A549 (cell line): Measurements from ENCODE around the gene ELFN1. TPM values are rescaled to one million over a fixed set of nuclear protein-coding genes. Genes with fewer than 3 reads are reported as not detected.

Experiments used
- ATAC-seq, 2 experiments: fragments of 200-7000 bp in 1 of 2; fragments of >200 bp in 1 of 2; cut with Nextera tagmentation in 1 of 2; cut with Tn5 transposase in 1 of 2; 3 replicates each; pipeline versions ENCODE4 v1.8.0 to v1.9.1; 2018 to 2020; ENCODE audit warnings: mild to moderate bottlenecking in 1 of 2, moderate library complexity in 1 of 2
- CTCF ChIA-PET: fragments of 300-600 bp; sonication (Branson Sonifier 250); formaldehyde crosslinking; extraction: SDS; loops from one replicate; lab custom pipeline; 2021; ENCODE audit warnings: antibody characterized with exemption, inconsistent platforms; lab: Yijun Ruan, JAX
- POLR2A ChIA-PET: fragments of 350-600 bp; formaldehyde crosslinking; extraction: SDS; loops from one replicate; lab custom pipeline; 2021; ENCODE audit warnings: antibody characterized with exemption, inconsistent platforms; lab: Yijun Ruan, JAX
- DNase-seq, 2 experiments: peaks; one replicate each; pipeline versions ENCODE4 v3.0.0 to v3.0.0-alpha.2; 2011 to 2016; ENCODE audit warnings: low read depth in 1 of 2, low spot score in 1 of 2
- FAIRE-seq: peaks from 2 replicates; lab custom pipeline; 2011; peaks lifted over from hg19 to GRCh38; lab: Jason Lieb, UNC
- H3K27ac ChIP-seq, 2 experiments: fragments of >200 bp; sonication (Bioruptor Twin); formaldehyde crosslinking; 3 replicates each; pipeline ENCODE4 v1.5.1; 2016 to 2017
- H3K4me1 ChIP-seq: fragments of >200 bp; sonication (Bioruptor Twin); formaldehyde crosslinking; 3 replicates; pipeline ENCODE4 v1.6.1; 2016
- H3K4me2 ChIP-seq: fragments of >200 bp; sonication (Bioruptor Twin); formaldehyde crosslinking; 3 replicates; pipeline ENCODE4 v1.6.1; 2016
- H3K4me3 ChIP-seq: fragments of >200 bp; sonication (Bioruptor Twin); formaldehyde crosslinking; 3 replicates; pipeline ENCODE4 v1.5.1; 2016
- H3K9me3 ChIP-seq: fragments of >200 bp; sonication (Bioruptor Twin); formaldehyde crosslinking; 3 replicates; pipeline ENCODE4 v1.6.1; 2016
- BHLHE40 ChIP-seq: IDR thresholded peaks from 2 replicates; pipeline ENCODE4 v1.6.1; 2012; ENCODE audit warnings: low read depth, low read length, inconsistent platforms
- CBX8 ChIP-seq: fragments of 200-600 bp; sonication (generic); IDR thresholded peaks from 2 replicates; pipeline ENCODE4 v1.6.1; 2016
- CEBPB ChIP-seq, 2 experiments: fragments of >200 bp in 1 of 2; sonication (Bioruptor Twin) in 1 of 2; formaldehyde crosslinking in 1 of 2; IDR thresholded peaks; 2 replicates each; pipeline ENCODE4 v1.6.1; 2012 to 2016
- CHD4 ChIP-seq: fragments of 200-600 bp; sonication (generic); IDR thresholded peaks from 2 replicates; pipeline ENCODE4 v1.6.1; 2016; ENCODE audit warnings: antibody characterized with exemption, mild to moderate bottlenecking, borderline replicate concordance
- EP300 ChIP-seq, 2 experiments: fragments of >200 bp; sonication (Bioruptor Twin); formaldehyde crosslinking; IDR thresholded peaks; 2 replicates in 1 of 2; 3 replicates in 1 of 2; pipeline ENCODE4 v1.6.1; 2016 to 2017
- FOSL2 ChIP-seq, 2 experiments: fragments of 450-650 bp in 1 of 2; fragments of >200 bp in 1 of 2; sonication (Bioruptor Twin) in 1 of 2; formaldehyde crosslinking; IDR thresholded peaks; 2 replicates each; pipeline versions ENCODE4 v1.5.0 to v1.6.1; 2016 to 2020; ENCODE audit warnings: mild to moderate bottlenecking in 1 of 2, moderate library complexity in 1 of 2
- HDAC2 ChIP-seq: fragments of 200-600 bp; sonication (generic); IDR thresholded peaks from 2 replicates; pipeline ENCODE4 v1.6.1; 2016
- HEYL ChIP-seq: fragments of 250-450 bp; sonication (Bioruptor Pico); IDR thresholded peaks from 2 replicates; pipeline ENCODE4 v1.8.0; 2021; ENCODE audit warnings: mild to moderate bottlenecking, moderate library complexity
- HMGXB4 ChIP-seq: fragments of 250-450 bp; sonication (Bioruptor Pico); IDR thresholded peaks from 2 replicates; pipeline ENCODE4 v1.5.0; 2021; ENCODE audit warnings: mild to moderate bottlenecking, moderate library complexity, borderline replicate concordance
- HOXA7 ChIP-seq: fragments of 250-450 bp; sonication (Bioruptor Pico); IDR thresholded peaks from 2 replicates; pipeline ENCODE4 v1.5.0; 2020; ENCODE audit warnings: mild to moderate bottlenecking, moderate library complexity
- HOXB5 ChIP-seq: fragments of 250-450 bp; sonication (Bioruptor Pico); IDR thresholded peaks from 2 replicates; pipeline ENCODE4 v1.5.0; 2020; ENCODE audit warnings: mild to moderate bottlenecking, moderate library complexity
- MAZ ChIP-seq: fragments of 150-350 bp; IDR thresholded peaks from 2 replicates; pipeline ENCODE4 v1.6.1; 2014; ENCODE audit warnings: antibody characterized with exemption, low read depth, low read length, borderline replicate concordance
- PHF8 ChIP-seq: fragments of 200-600 bp; sonication (generic); IDR thresholded peaks from 2 replicates; pipeline ENCODE4 v1.6.1; 2016; ENCODE audit warnings: low read depth, mild to moderate bottlenecking, antibody characterized with exemption, moderate library complexity, borderline replicate concordance
- REST ChIP-seq: fragments of 200-600 bp; sonication (generic); IDR thresholded peaks from 2 replicates; pipeline ENCODE4 v1.6.1; 2016; ENCODE audit warnings: antibody characterized with exemption, mild to moderate bottlenecking, moderate library complexity
- RFX5 ChIP-seq: fragments of 450-650 bp; IDR thresholded peaks from 2 replicates; pipeline ENCODE4 v1.7.1; 2014; ENCODE audit warnings: antibody characterized with exemption, mild to moderate bottlenecking, moderate library complexity
- RNF2 ChIP-seq: fragments of 200-600 bp; sonication (generic); IDR thresholded peaks from 2 replicates; pipeline ENCODE4 v1.6.1; 2016; ENCODE audit warnings: low read depth, mild to moderate bottlenecking, antibody characterized with exemption, moderate library complexity, borderline replicate concordance
- TFCP2L1 ChIP-seq: fragments of 250-450 bp; sonication (Bioruptor Pico); IDR thresholded peaks from 2 replicates; pipeline ENCODE4 v1.5.0; 2021; ENCODE audit warnings: mild to moderate bottlenecking
- TP53 ChIP-seq: fragments of 250-450 bp; sonication (Bioruptor Pico); IDR thresholded peaks from 2 replicates; pipeline ENCODE4 v1.5.0; 2021; ENCODE audit warnings: mild to moderate bottlenecking, moderate library complexity
- ZFP36 ChIP-seq: fragments of 450-650 bp; IDR thresholded peaks from 2 replicates; pipeline ENCODE4 v1.6.1; 2014; ENCODE audit warnings: borderline replicate concordance; ENCODE audit not compliant: partially characterized antibody
- WGBS: methylation state at CpG from one replicate; pipeline ENCODE4 v1.1.6; 2017; ENCODE audit errors: missing lambda C conversion rate; 5-methylcytosine and 5-hydroxymethylcytosine counted together
- polyA plus RNA-seq, 4 experiments: library from polyadenylated mRNA; depleted of rRNA in 3 of 4; stranded (reverse); fragments of >200 nt; fragmentation: RNase III in 1 of 4; extraction: RNeasy Plus Mini Kit Qiagen cat#74134 plus additional on column Dnase treatment in 1 of 4; gene quantifications; 2 replicates in 3 of 4; 3 replicates in 1 of 4; pipeline ENCODE4 v1.2.3, GENCODE V29; 2011 to 2017

The ELFN1 gene
- polyA plus RNA-seq, 2 of the 4 experiments (the other 2 are of a cell fraction): 0.08 to 0.10 TPM

- Histone ChIP-seq H3K27ac (no peak overlapping the region), H3K4me3 (no peak overlapping the region)
- no peak; a peak in 1 of 6 replicates for ATAC-seq
- TF ChIP-seq EP300 (IDR thresholded peaks at IDR 0.05): no peak
- no peak for TF ChIP-seq HOXB5 (CRISPR knock-in tag)
- no peak for TF ChIP-seq CEBPB (IDR thresholded peaks at IDR 0.05)
- TF ChIP-seq MAZ: no peak
- TF ChIP-seq TP53 (CRISPR knock-in tag): no peak
- TF ChIP-seq HOXA7 (CRISPR knock-in tag): no peak
- TF ChIP-seq CBX8: no peak
- no peak for TF ChIP-seq ZFP36
- no peak for TF ChIP-seq RFX5
- TF ChIP-seq RNF2: no peak
- TF ChIP-seq PHF8: no peak
- no peak for TF ChIP-seq HDAC2
- TF ChIP-seq HEYL (CRISPR knock-in tag): no peak
- no peak for TF ChIP-seq REST
- TF ChIP-seq FOSL2 (IDR thresholded peaks at IDR 0.05): no peak
- TF ChIP-seq FOSL2 (CRISPR knock-in tag; IDR thresholded peaks at IDR 0.05): no peak
- TF ChIP-seq CHD4: no peak
- no peak for TF ChIP-seq BHLHE40
- no peak for TF ChIP-seq TFCP2L1 (CRISPR knock-in tag)
- TF ChIP-seq, all 56 proteins: peak for 0
- FAIRE-seq (no peak), DNase-seq (no peak)
- ChIA-PET CTCF (interaction anchor here (0.6 kb wide), 1 partner anchor 9 kb away, joined by 3 read pairs; no protein-coding TSS in a partner anchor), POLR2A (no interaction called here)
- H3K4me2 ChIP-seq: no peak overlapping the region
- no peaks in the 10 kb centered on the region for H3K9me3 ChIP-seq
- WGBS: 61% methylated on average over 4 of the region's 19 CpGs
- H3K4me1 ChIP-seq: 0 out of 3 replicates have a peak, but pooled peaks cover 3% of the 10 kb centered on the region
Measured at GRCh38 chr7:1749351-1749863, 79.3 kb downstream of the ELFN1 start.

GRCh38 chr7:1749864-1750466, 79.9 kb downstream of the ELFN1 start:
- H3K4me1 ChIP-seq: 0 out of 3 replicates have a peak, but pooled peaks cover 3% of the 10 kb centered on the region
- 39% methylated on average over 21 of the region's 24 CpGs for WGBS
- DNase-seq (no peak), ATAC-seq (peak in 1 of 2 experiments; percentile 27; a peak in 3 of 6 replicates), FAIRE-seq (no peak)
- no peak overlapping the region for H3K4me2 ChIP-seq
- no peak overlapping the region for H3K4me3 ChIP-seq
- no peak overlapping the region for H3K27ac ChIP-seq
- TF ChIP-seq HMGXB4 (no peak), ZFP36 (peak; percentile 51)
- ChIA-PET POLR2A (no interaction called here), CTCF (interaction anchor here (0.6 kb wide), 2 partner anchors 9 to 17 kb away, joined by 3 read pairs; no protein-coding TSS in a partner anchor)
- H3K9me3 ChIP-seq: no peaks in the 10 kb centered on the region
